Stimulated activated naive CD8-positive, alpha-beta T cell treated with anti-CD3 and anti-CD28 coated beads, Interleukin-15, Interleukin-2, amounts not matched to agents 100 U/mL and 50 U/mL, for 24 hours (primary cell): ENCODE data around the gene UNC13C.

ENCODE experiments used
- ATAC-seq: fragments of 150-1000 bp; cut with Tn5 transposase; one replicate; pipeline ENCODE4 v1.10.0; 2021
- DNase-seq: peaks from one replicate; pipeline ENCODE4 v3.0.0; 2021

Gene UNC13C

DNA sequence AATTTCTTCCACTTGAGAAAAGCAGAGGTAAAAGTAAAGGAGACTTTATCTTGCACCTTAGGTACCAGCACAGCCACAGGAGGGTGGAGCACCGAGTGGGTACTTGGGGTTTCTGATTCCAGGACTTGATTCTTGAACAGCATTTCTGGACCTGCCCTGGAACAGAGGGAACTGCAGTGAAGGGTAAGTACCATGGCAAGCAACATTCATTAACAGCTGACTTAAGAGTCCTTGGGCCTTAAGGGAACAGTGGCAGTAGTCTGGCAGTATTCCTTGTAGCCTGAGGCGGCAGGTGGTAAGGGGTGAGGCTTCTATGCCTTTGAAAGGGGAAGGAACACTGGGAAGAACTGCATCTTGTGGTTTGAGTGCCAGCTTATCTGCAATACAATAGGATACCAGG, 666.6 kb downstream of the UNC13C start:
- ATAC-seq (no peak), DNase-seq (no peak)

DNA sequence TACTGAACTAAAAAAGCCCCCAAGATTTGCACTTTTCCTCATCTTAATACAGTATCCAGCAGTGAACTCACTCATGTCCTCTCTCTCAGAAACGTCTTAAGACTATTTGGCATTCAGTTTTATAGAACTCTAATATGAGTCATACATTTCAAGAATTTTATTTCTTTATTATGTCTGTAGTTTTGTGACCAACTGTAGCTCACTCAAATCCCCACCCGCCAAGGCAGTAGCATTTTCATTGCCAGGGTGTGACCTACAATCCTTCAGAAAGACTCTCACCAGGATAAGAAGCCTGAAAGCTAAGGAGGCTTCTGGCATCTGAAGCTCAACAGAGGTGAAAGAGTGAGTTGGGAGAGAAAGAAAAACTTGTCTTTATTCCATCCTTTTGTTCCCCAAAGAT, 681.4 kb downstream of the UNC13C start:
- ATAC-seq, result no peak

DNA sequence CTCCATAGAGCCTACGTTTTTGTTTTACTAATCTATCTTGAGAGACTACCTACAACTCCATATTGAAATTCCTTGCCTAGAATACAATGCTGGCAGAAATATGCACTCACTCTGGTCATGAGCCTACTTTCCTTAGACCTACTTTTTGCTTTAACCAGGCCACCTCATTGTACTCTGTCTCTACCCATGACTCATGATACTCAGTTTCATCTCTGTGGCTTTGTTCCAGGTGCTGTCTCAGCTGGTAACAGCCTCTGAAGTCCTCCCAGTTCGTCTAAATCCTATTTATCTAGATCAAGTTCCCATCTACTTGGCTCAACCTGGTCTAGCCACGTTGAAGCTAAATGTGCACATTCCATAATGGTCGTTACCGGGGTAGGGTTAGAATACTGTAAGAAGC, 682.1 kb downstream of the UNC13C start:
- ATAC-seq (no peak), DNase-seq (no peak)

More for the DNA sequence above, 681.4 kb downstream of the UNC13C start:
- no peak for DNase-seq

DNA sequence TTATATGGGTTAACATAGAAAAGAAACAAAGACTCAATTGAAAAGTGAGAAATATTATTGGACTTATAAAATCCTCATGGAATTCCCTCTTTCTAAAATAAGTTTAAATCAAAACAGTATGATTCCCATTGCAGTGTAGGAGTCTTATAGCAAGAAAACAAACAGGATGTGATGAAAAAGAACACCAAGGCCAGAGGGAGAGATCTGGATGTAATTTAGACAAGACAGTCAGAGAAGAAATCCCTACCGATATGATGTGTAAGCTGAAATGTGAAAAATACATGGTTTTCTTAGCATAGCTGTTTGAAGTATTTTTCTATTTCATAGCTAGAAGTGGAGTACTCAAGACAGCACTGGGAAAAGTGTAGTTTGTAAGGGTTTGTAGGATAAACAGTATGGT, 697.0 kb downstream of the UNC13C start:
- ATAC-seq, result no peak
- DNase-seq, result no peak

DNA sequence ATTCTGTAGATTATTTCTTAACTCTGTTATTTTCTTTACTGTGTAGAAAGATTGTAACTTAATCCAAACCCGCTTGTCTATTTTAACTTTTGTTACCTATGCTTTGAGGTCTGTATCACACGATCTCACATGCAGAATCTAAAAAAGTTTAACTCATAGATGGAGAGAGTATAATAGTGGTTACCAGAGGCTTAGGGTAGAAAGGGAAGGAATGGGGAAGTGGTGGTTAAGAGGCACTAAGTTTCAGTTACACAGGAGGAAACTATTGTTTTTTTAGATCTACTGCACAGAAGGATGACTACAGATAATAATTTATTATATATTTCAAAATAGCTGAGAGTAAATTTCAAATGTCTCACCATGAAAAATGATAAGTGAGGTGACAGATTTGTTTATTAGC, 703.3 kb downstream of the UNC13C start:
- no peak for ATAC-seq
- no peak for DNase-seq
